SK-N-SH (cell line): ENCODE data around the gene BIN2. TPM values are rescaled to one million over a fixed set of nuclear protein-coding genes. Genes with fewer than 3 reads are reported as not detected.

ENCODE experiments used
- CTCF ChIA-PET: fragments of 300-600, 350-600 bp; formaldehyde crosslinking; extraction: SDS; loops from one replicate; lab custom pipeline; 2021; lab: Yijun Ruan, JAX
- POLR2A ChIA-PET: fragments of 350-600 bp; sonication (Branson Sonifier 250); formaldehyde crosslinking; extraction: SDS; loops from one replicate; lab custom pipeline; 2020; ENCODE audit warnings: antibody characterized with exemption, inconsistent platforms; lab: Yijun Ruan, JAX
- DNase-seq: peaks from one replicate; pipeline ENCODE4 v3.0.0; 2012
- H2AFZ ChIP-seq: fragments of 200-600 bp; sonication (generic); 2 replicates; pipeline ENCODE4 v1.8.1; 2016; ENCODE audit warnings: antibody characterized with exemption, mild to moderate bottlenecking, low read depth
- H3F3A ChIP-seq: fragments of 200-600 bp; sonication (generic); replicated peaks from 2 replicates; pipeline ENCODE3; 2016; ENCODE audit warnings: antibody characterized with exemption, mild to moderate bottlenecking; ENCODE audit not compliant: insufficient read depth
- H3K27ac ChIP-seq, 2 experiments: fragments of 200-500 bp in 1 of 2; fragments of 200-600 bp in 1 of 2; sonication (Bioruptor generic) in 1 of 2; sonication (generic), shearing (Covaris generic) in 1 of 2; 2 replicates each; pipeline versions ENCODE4 v1.5.1 to v1.6.1; 2014 to 2016; ENCODE audit warnings: low read depth in 2 of 2, inconsistent platforms in 1 of 2, low read length in 1 of 2, mild to moderate bottlenecking in 1 of 2, mixed read lengths in 1 of 2
- H3K27me3 ChIP-seq: fragments of 200-600 bp; sonication (generic), shearing (Covaris generic); 2 replicates; pipeline ENCODE4 v1.6.1; 2016; ENCODE audit warnings: mixed run types; ENCODE audit not compliant: insufficient read depth
- H3K36me3 ChIP-seq, 2 experiments: fragments of 200-500 bp in 1 of 2; fragments of 200-600 bp in 1 of 2; sonication (Bioruptor generic) in 1 of 2; sonication (generic) in 1 of 2; replicated peaks in 1 of 2; 2 replicates each; pipeline versions ENCODE3 to v1.5.1; 2014 to 2016; ENCODE audit warnings: low read length in 1 of 2, mild to moderate bottlenecking in 1 of 2; ENCODE audit not compliant: insufficient read depth in 2 of 2, control insufficient read depth in 1 of 2
- H3K4me1 ChIP-seq, 2 experiments: fragments of 200-500 bp in 1 of 2; fragments of 200-600 bp in 1 of 2; sonication (Bioruptor generic) in 1 of 2; sonication (generic), shearing (Covaris generic) in 1 of 2; 2 replicates each; pipeline versions ENCODE4 v1.5.1 to v1.6.1; 2014 to 2016; ENCODE audit warnings: low read depth in 1 of 2, low read length in 1 of 2, mixed run types in 1 of 2; ENCODE audit not compliant: insufficient read depth in 2 of 2, control insufficient read depth in 1 of 2
- H3K4me2 ChIP-seq: fragments of 200-600 bp; sonication (generic), shearing (Covaris generic); 2 replicates; pipeline ENCODE4 v1.6.1; 2017; ENCODE audit warnings: mixed run types
- H3K4me3 ChIP-seq, 2 experiments: fragments of 200-500 bp in 1 of 2; fragments of 200-600 bp in 1 of 2; sonication (Bioruptor generic) in 1 of 2; sonication (generic), shearing (Covaris generic) in 1 of 2; 2 replicates each; pipeline versions ENCODE4 v1.5.1 to v1.8.1; 2014 to 2016; ENCODE audit warnings: low read depth in 2 of 2, inconsistent platforms in 1 of 2, low read length in 1 of 2, mild to moderate bottlenecking in 1 of 2, mixed read lengths in 1 of 2, moderate library complexity in 1 of 2
- H3K79me2 ChIP-seq: fragments of 200-600 bp; sonication (generic); 2 replicates; pipeline ENCODE4 v1.8.1; 2017; ENCODE audit warnings: mild to moderate bottlenecking; ENCODE audit not compliant: insufficient read depth
- H3K9ac ChIP-seq: fragments of 200-600 bp; sonication (generic); 2 replicates; pipeline ENCODE4 v1.6.1; 2017; ENCODE audit warnings: mixed run types
- H3K9me2 ChIP-seq: fragments of 200-600 bp; sonication (generic); 2 replicates; pipeline ENCODE4 v1.6.1; 2017; ENCODE audit warnings: mixed run types
- H3K9me3 ChIP-seq: fragments of 200-600 bp; sonication (generic); 2 replicates; pipeline ENCODE4 v1.6.1; 2017; ENCODE audit warnings: mixed run types, mild to moderate bottlenecking, moderate library complexity
- H4K20me1 ChIP-seq: fragments of 200-600 bp; sonication (generic); 2 replicates; pipeline ENCODE4 v1.6.1; 2017; ENCODE audit warnings: mild to moderate bottlenecking, mixed run types; ENCODE audit not compliant: insufficient read depth
- CHD2 ChIP-seq: fragments of 150-350 bp; IDR thresholded peaks from 2 replicates; pipeline ENCODE4 v1.6.1; 2018; ENCODE audit warnings: low read length; ENCODE audit not compliant: partially characterized antibody
- ELF1 ChIP-seq: IDR thresholded peaks from 2 replicates; pipeline ENCODE4 v1.4.0; 2012
- EP300 ChIP-seq, 2 experiments: IDR thresholded peaks; 2 replicates each; pipeline versions ENCODE4 v1.4.0 to v1.6.1; 2012; ENCODE audit warnings: borderline replicate concordance in 1 of 2, low read depth in 1 of 2, low read length in 1 of 2
- EZH2phosphoT487 ChIP-seq: fragments of 200-600 bp; sonication (generic); IDR thresholded peaks from 2 replicates; pipeline ENCODE4 v1.6.1; 2017; ENCODE audit warnings: low read depth, mixed run types, mild to moderate bottlenecking, antibody characterized with exemption, moderate library complexity, borderline replicate concordance
- FOXJ3 ChIP-seq: sonication (generic); formaldehyde crosslinking; IDR thresholded peaks from 2 replicates; pipeline ENCODE4 v1.5.1; 2020; ENCODE audit warnings: mild to moderate bottlenecking, missing genetic modification reagents
- FOXM1 ChIP-seq: IDR thresholded peaks from 2 replicates; pipeline ENCODE4 v1.4.0; 2012; ENCODE audit warnings: low read depth, mild to moderate bottlenecking
- GATA2 ChIP-seq: sonication (generic); formaldehyde crosslinking; IDR thresholded peaks from 2 replicates; pipeline ENCODE4 v1.5.0; 2020; ENCODE audit warnings: mild to moderate bottlenecking, missing genetic modification reagents
- JUND ChIP-seq: IDR thresholded peaks from 2 replicates; pipeline ENCODE4 v1.4.0; 2012
- MXI1 ChIP-seq: IDR thresholded peaks from 2 replicates; pipeline ENCODE4 v1.6.1; 2012; ENCODE audit warnings: mild to moderate bottlenecking, low read depth, low read length, improper control_type of control experiment
- NFIC ChIP-seq: IDR thresholded peaks from 2 replicates; pipeline ENCODE4 v1.4.0; 2012; ENCODE audit warnings: borderline replicate concordance
- NRF1 ChIP-seq: IDR thresholded peaks from 2 replicates; pipeline ENCODE4 v1.6.1; 2012; ENCODE audit warnings: low read depth, mild to moderate bottlenecking, low read length
- PBX3 ChIP-seq: IDR thresholded peaks from 2 replicates; pipeline ENCODE4; 2012
- POLR2AphosphoS5 ChIP-seq: IDR thresholded peaks from 2 replicates; pipeline ENCODE4 v1.6.1; 2012; ENCODE audit warnings: low read depth, low read length
- RAD21 ChIP-seq: IDR thresholded peaks from 2 replicates; pipeline ENCODE4 v1.6.1; 2012; ENCODE audit warnings: mild to moderate bottlenecking, low read length
- RCOR1 ChIP-seq: fragments of 150-350 bp; IDR thresholded peaks from 2 replicates; pipeline ENCODE4 v1.6.1; 2017; ENCODE audit warnings: antibody characterized with exemption, low read length
- RFX5 ChIP-seq: IDR thresholded peaks from 2 replicates; pipeline ENCODE4 v1.6.1; 2012; ENCODE audit warnings: mild to moderate bottlenecking, improper control_type of control experiment, low read length
- RXRA ChIP-seq: IDR thresholded peaks from 2 replicates; pipeline ENCODE4 v1.4.0; 2012; ENCODE audit warnings: low read depth, mild to moderate bottlenecking, borderline replicate concordance
- SIN3A ChIP-seq: IDR thresholded peaks from 2 replicates; pipeline ENCODE4 v1.6.1; 2012; ENCODE audit warnings: low read depth, mild to moderate bottlenecking, low read length, moderate library complexity, borderline replicate concordance
- TEAD4 ChIP-seq: IDR thresholded peaks from 2 replicates; pipeline ENCODE4 v1.4.0; 2012; ENCODE audit warnings: mild to moderate bottlenecking, borderline replicate concordance; ENCODE audit not compliant: insufficient read depth
- USF1 ChIP-seq: IDR thresholded peaks from 2 replicates; pipeline ENCODE4 v1.4.0; 2012; ENCODE audit warnings: low read depth, borderline replicate concordance
- USF2 ChIP-seq: fragments of 150-350 bp; IDR thresholded peaks from 2 replicates; pipeline ENCODE4 v1.6.1; 2017; ENCODE audit warnings: antibody characterized with exemption, low read length, low read depth, borderline replicate concordance
- WGBS: methylation state at CpG from one replicate; pipeline ENCODE4 v1.1.6; 2017; ENCODE audit warnings: low lambda C conversion rate; 5-methylcytosine and 5-hydroxymethylcytosine counted together
- polyA plus RNA-seq, 3 experiments: library from polyadenylated mRNA; depleted of rRNA; stranded (reverse); fragments of >200 nt; gene quantifications; 2 replicates each; pipeline ENCODE4 v1.2.3, GENCODE V29; 2012

BIN2 gene
- polyA plus RNA-seq, 1 of the 3 experiments (the other 2 are of a cell fraction) = not detected

DNA sequence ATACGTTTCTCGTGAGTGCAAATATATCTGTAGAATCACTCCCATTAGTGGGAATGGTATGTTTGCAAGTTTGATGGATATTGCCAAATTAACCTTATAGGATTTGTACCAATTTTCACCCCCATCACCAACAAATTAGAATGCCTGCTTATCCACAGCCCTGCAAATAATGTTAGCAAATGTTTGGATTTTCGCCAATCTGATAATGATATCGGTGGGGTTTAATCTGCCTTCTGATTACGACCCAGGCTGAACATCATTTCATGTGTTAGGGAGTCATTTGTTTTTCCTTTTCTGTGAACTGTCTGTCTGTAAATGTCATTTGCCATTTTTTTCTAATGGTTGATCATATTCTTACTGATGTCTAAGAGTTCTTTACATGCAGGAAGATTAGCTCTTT lies 89.4 kb downstream of the BIN2 start:
- Histone ChIP-seq H3K9me2 (no peaks in the 10 kb centered on the region), H3K4me1 (peaks cover 0 to 4% of the 10 kb centered on the region in 2 experiments; a peak in 1 of 4 replicates), H3K9ac (no peak overlapping the region), H3K4me3 (no peak overlapping the region), H3K36me3 (no peaks in the 10 kb centered on the region), H2AFZ (no peak overlapping the region), H3F3A (no peaks in the 10 kb centered on the region), H3K9me3 (no peaks in the 10 kb centered on the region), H3K4me2 (no peak overlapping the region), H3K79me2 (peaks cover 7% of the 10 kb centered on the region), H3K27me3 (no peaks in the 10 kb centered on the region), H4K20me1 (no peaks in the 10 kb centered on the region), H3K27ac (no peak overlapping the region)
- ChIA-PET CTCF (interaction anchor here (0.7 to 1.0 kb wide), 2 partner anchors 18 to 111 kb away, joined by 3 to 5 read pairs; no protein-coding TSS in a partner anchor), POLR2A (no interaction called here)
- TF ChIP-seq EP300 (IDR thresholded peaks at IDR 0.05; ENCODE audit: borderline replicate concordance in 1 of 2, low read depth in 1 of 2, low read length in 1 of 2) (peak in 1 of 2 experiments; percentile 23; a peak in 1 of 4 replicates), NFIC (peak; percentile 31; the same call in 1 of the 2 replicates), ELF1 (no peak), FOXM1 (no peak), GATA2 (CRISPR knock-in tag) (peak; percentile 88)
- peak; percentile 52 for DNase-seq
- WGBS = 42% methylated on average over 5 of the region's 5 CpGs

DNA sequence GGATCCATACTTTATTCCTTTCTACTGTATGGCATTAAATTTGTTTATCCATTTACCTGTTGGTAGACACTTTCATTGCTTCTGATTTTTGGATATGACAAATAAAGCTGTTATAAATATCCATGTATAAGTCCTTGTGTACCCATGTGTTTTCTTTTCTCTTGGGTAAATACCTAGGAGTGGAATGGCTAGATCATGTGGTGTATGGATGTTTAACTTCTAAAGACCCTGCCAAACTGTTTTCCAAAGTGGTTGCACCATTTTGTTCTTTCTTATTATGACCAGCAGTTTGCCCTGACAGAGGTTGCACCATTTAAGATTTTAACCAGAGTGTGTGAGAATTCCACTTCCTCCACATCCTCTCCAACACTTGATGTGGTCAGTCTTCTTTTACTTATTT lies 91.3 kb downstream of the BIN2 start:
- Histone ChIP-seq H3K9ac (no peak overlapping the region), H4K20me1 (no peaks in the 10 kb centered on the region), H3K79me2 (no peaks in the 10 kb centered on the region), H2AFZ (no peak overlapping the region), H3K4me2 (no peak overlapping the region), H3K4me1 (no peaks in the 10 kb centered on the region), H3K9me2 (no peaks in the 10 kb centered on the region), H3K9me3 (no peaks in the 10 kb centered on the region), H3K36me3 (no peaks in the 10 kb centered on the region), H3K27ac (no peak overlapping the region), H3F3A (no peaks in the 10 kb centered on the region), H3K27me3 (no peaks in the 10 kb centered on the region)
- no peak for DNase-seq
- POLR2A ChIA-PET = no interaction called here
- TF ChIP-seq USF2 (no peak), MXI1 (no peak), NFIC (no peak), RFX5 (no peak), SIN3A (no peak), GATA2 (CRISPR knock-in tag) (no peak), CHD2 (no peak), POLR2AphosphoS5 (no peak), USF1 (no peak), ELF1 (no peak), TEAD4 (no peak), JUND (no peak), RXRA (no peak), RCOR1 (no peak), FOXJ3 (no peak), EZH2phosphoT487 (no peak), NRF1 (no peak), RAD21 (no peak), PBX3 (no peak)
- TF ChIP-seq, all 33 proteins: peak for 0
- no peak overlapping the region for H3K4me3 ChIP-seq
- CTCF ChIA-PET = interaction anchor here (0.6 to 1.2 kb wide), 2 partner anchors 15 to 91 kb away, joined by 3 to 4 read pairs; partner anchors contain the start of gene POU6F1
